Measurements from ENCODE around the gene SLC25A44.
"Not testable (repeated sequence)": the region's sequence is repeated elsewhere in the genome, so short reads cannot be mapped to it uniquely, and the experiment has no call there.

Gene SLC25A44

GRCh38 chr1:156212130-156212529, 18.2 kb downstream of the SLC25A44 start:
- no peak for DNase-seq

- peak; percentile 97 for DNase-seq
Measured at GRCh38 chr1:156212833-156213643, 19.1 kb downstream of the SLC25A44 start, which contains the start of gene PMF1. TSS of gene PMF1 (plus strand) at chr1:156213007. CDS start at chr1:156213016, 9 bp downstream.

GRCh38 chr1:156213644-156213966, 19.7 kb downstream of the SLC25A44 start:
- no peak for DNase-seq

GRCh38 chr1:156214024-156214748, 20.3 kb downstream of the SLC25A44 start:
- DNase-seq: peak; percentile 50

GRCh38 chr1:156216361-156217086, 22.6 kb downstream of the SLC25A44 start:
- not testable (repeated sequence) for DNase-seq

GRCh38 chr1:156217871-156218270, 24.0 kb downstream of the SLC25A44 start:
- DNase-seq: peak; percentile 70

- DNase-seq: no peak
Measured at GRCh38 chr1:156220226-156220625, 26.3 kb downstream of the SLC25A44 start.

- no peak for DNase-seq
Measured at GRCh38 chr1:156221986-156222692, 28.2 kb downstream of the SLC25A44 start.

- DNase-seq: no peak
Measured at GRCh38 chr1:156225677-156226014, 31.7 kb downstream of the SLC25A44 start.

GRCh38 chr1:156226116-156226538, 32.2 kb downstream of the SLC25A44 start:
- DNase-seq: no peak

- no peak for DNase-seq
Measured at GRCh38 chr1:156226782-156227181, 32.9 kb downstream of the SLC25A44 start.

GRCh38 chr1:156228501-156228900, 34.6 kb downstream of the SLC25A44 start:
- no peak for DNase-seq

GRCh38 chr1:156229809-156230472, 36.0 kb downstream of the SLC25A44 start:
- no peak for DNase-seq

GRCh38 chr1:156230473-156230837, 36.6 kb downstream of the SLC25A44 start:
- no peak for DNase-seq

- DNase-seq: no peak
Measured at GRCh38 chr1:156232201-156232894, 38.4 kb downstream of the SLC25A44 start.

GRCh38 chr1:156233426-156234127, 39.7 kb downstream of the SLC25A44 start:
- DNase-seq: no peak

- no peak for DNase-seq
Measured at GRCh38 chr1:156236164-156236563, 42.3 kb downstream of the SLC25A44 start.

- DNase-seq: no peak
Measured at GRCh38 chr1:156238248-156238647, 44.3 kb downstream of the SLC25A44 start.

- DNase-seq: no peak
Measured at GRCh38 chr1:156241311-156241811, 47.5 kb downstream of the SLC25A44 start.

- no peak for DNase-seq
Measured at GRCh38 chr1:156241926-156242325, 48.0 kb downstream of the SLC25A44 start, which contains the start of gene BGLAP. TSS of gene BGLAP (plus strand) at chr1:156242184. CDS start at chr1:156242232, 48 bp downstream.

- DNase-seq: no peak
Measured at GRCh38 chr1:156242738-156243137, 48.8 kb downstream of the SLC25A44 start.
